GM12878 (cell line): Measurements from ENCODE around the gene DDX23. TPM values are rescaled to one million over a fixed set of nuclear protein-coding genes. Genes with fewer than 3 reads are reported as not detected.

ENCODE experiments used
- ATAC-seq: fragments of 200-7000 bp; cut with Tn5 transposase; 3 replicates; pipeline ENCODE4 v1.9.1; 2020; ENCODE audit warnings: mild to moderate bottlenecking, moderate library complexity
- BruUV-seq: library from RNA; stranded (reverse); fragments of 400-500 nt; replicated peaks from 2 replicates; lab custom pipeline; 2021; lab: Mats Ljungman, UMichigan
- CTCF ChIA-PET: fragments of 300-600 bp; sonication (Branson Sonifier 250); formaldehyde crosslinking; extraction: SDS; loops from one replicate; lab custom pipeline; 2021; ENCODE audit warnings: inconsistent platforms; lab: Yijun Ruan, JAX
- POLR2A ChIA-PET: fragments of 350-600 bp; formaldehyde crosslinking; extraction: SDS; loops from one replicate; lab custom pipeline; 2021; ENCODE audit warnings: inconsistent platforms; lab: Charles Lee
- RAD21 ChIA-PET: fragments of 300-600 bp; sonication (Branson Sonifier 250); formaldehyde crosslinking; loops from one replicate; lab custom pipeline; 2023; ENCODE audit warnings: antibody characterized with exemption; ENCODE audit not compliant: unreplicated experiment; lab: Charles Lee
- SMC1A ChIA-PET: fragments of 300-600 bp; sonication (Branson Sonifier 250); formaldehyde crosslinking; loops from one replicate; lab custom pipeline; 2023; ENCODE audit not compliant: unreplicated experiment, uncharacterized antibody; lab: Charles Lee
- DNase-seq: peaks from one replicate; pipeline ENCODE4 v3.0.0-alpha.2; 2011; ENCODE audit warnings: low read depth, low spot score
- FAIRE-seq: peaks from 3 replicates; lab custom pipeline; 2011; peaks lifted over from hg19 to GRCh38; lab: Jason Lieb, UNC
- H2AFZ ChIP-seq: 2 replicates; pipeline ENCODE4 v1.6.0; 2011; ENCODE audit warnings: low read depth, low read length, control low read depth; ENCODE audit not compliant: control insufficient read depth
- H3K27ac ChIP-seq: 2 replicates; pipeline ENCODE4 v1.5.1; 2011; ENCODE audit warnings: control low read depth; ENCODE audit not compliant: control insufficient read depth, insufficient read depth
- H3K27me3 ChIP-seq, 2 experiments: replicated peaks in 1 of 2; 2 replicates each; pipeline versions ENCODE4 v1.6.0 to v1.6.1; 2011; ENCODE audit warnings: low read length in 1 of 2; ENCODE audit not compliant: control insufficient read depth in 2 of 2, insufficient read depth in 2 of 2
- H3K36me3 ChIP-seq, 2 experiments: 2 replicates each; pipeline ENCODE4 v1.5.1; 2011; ENCODE audit warnings: low read length in 1 of 2; ENCODE audit not compliant: control insufficient read depth in 2 of 2, insufficient read depth in 2 of 2
- H3K4me1 ChIP-seq: 2 replicates; pipeline ENCODE4 v1.6.1; 2011; ENCODE audit warnings: mild to moderate bottlenecking, low read length, moderate library complexity, mixed read lengths; ENCODE audit not compliant: control insufficient read depth, insufficient read depth
- H3K4me2 ChIP-seq: 2 replicates; pipeline ENCODE4 v1.6.0; 2011; ENCODE audit warnings: control low read depth; ENCODE audit not compliant: control insufficient read depth, insufficient read depth
- H3K4me3 ChIP-seq: fragments of 200-600 bp; sonication (generic); 2 replicates; pipeline ENCODE4 v1.5.1; 2016
- H3K79me2 ChIP-seq: 2 replicates; pipeline ENCODE4 v1.6.0; 2011; ENCODE audit warnings: low read length; ENCODE audit not compliant: control insufficient read depth, insufficient read depth
- H3K9ac ChIP-seq: 2 replicates; pipeline ENCODE4 v1.8.0; 2011; ENCODE audit warnings: low read length, control low read depth, mixed read lengths; ENCODE audit not compliant: control insufficient read depth, insufficient read depth
- H3K9me3 ChIP-seq: replicated peaks from 3 replicates; pipeline ENCODE4 v1.5.1; 2011; ENCODE audit warnings: mild to moderate bottlenecking, low read length; ENCODE audit not compliant: control insufficient read depth, insufficient read depth
- H4K20me1 ChIP-seq: 2 replicates; pipeline ENCODE4 v1.6.0; 2011; ENCODE audit not compliant: control insufficient read depth, insufficient read depth
- ATF7 ChIP-seq: fragments of 450-650 bp; IDR thresholded peaks from 2 replicates; pipeline ENCODE4 v1.6.1; 2016; ENCODE audit warnings: low read depth, mild to moderate bottlenecking
- CEBPB ChIP-seq, 2 experiments: fragments of 150-350 bp in 1 of 2; IDR thresholded peaks; 2 replicates each; pipeline ENCODE4 v1.6.1; 2012 to 2014; ENCODE audit warnings: low read depth in 2 of 2, low read length in 2 of 2, borderline replicate concordance in 1 of 2, inconsistent platforms in 1 of 2
- EED ChIP-seq: sonication (generic); IDR thresholded peaks from 2 replicates; pipeline ENCODE4 v1.6.1; 2016; ENCODE audit warnings: antibody characterized with exemption, low read depth
- FOXM1 ChIP-seq: IDR thresholded peaks from 2 replicates; pipeline ENCODE4 v1.6.1; 2012; ENCODE audit warnings: low read depth, mild to moderate bottlenecking, inconsistent platforms, low read length, moderate library complexity
- LARP7 ChIP-seq: fragments of 450-650 bp; IDR thresholded peaks from 2 replicates; pipeline ENCODE4 v1.6.1; 2017; ENCODE audit warnings: mild to moderate bottlenecking
- NFIC ChIP-seq: IDR thresholded peaks from 2 replicates; pipeline ENCODE4 v1.6.1; 2012; ENCODE audit warnings: low read depth, mild to moderate bottlenecking, inconsistent platforms, low read length, moderate library complexity
- NFXL1 ChIP-seq: fragments of 450-650 bp; IDR thresholded peaks from 2 replicates; pipeline ENCODE4 v1.6.1; 2017; ENCODE audit warnings: antibody characterized with exemption, mild to moderate bottlenecking, borderline replicate concordance
- NFYB ChIP-seq: IDR thresholded peaks from 2 replicates; pipeline ENCODE4 v1.6.1; 2011; ENCODE audit warnings: low read depth, mild to moderate bottlenecking, low read length, improper control_type of control experiment, moderate library complexity; ENCODE audit not compliant: insufficient read depth
- PAX8 ChIP-seq: fragments of 450-650 bp; IDR thresholded peaks from 2 replicates; pipeline ENCODE4 v1.6.1; 2017; ENCODE audit warnings: mild to moderate bottlenecking, moderate library complexity
- POLR2AphosphoS5 ChIP-seq: IDR thresholded peaks from 2 replicates; pipeline ENCODE4 v1.6.1; 2011; ENCODE audit warnings: mild to moderate bottlenecking, low read length, inconsistent platforms
- RBBP5 ChIP-seq: fragments of 200-600 bp; sonication (generic); conservative IDR thresholded peaks from 2 replicates; pipeline ENCODE4 v1.6.1; 2016
- RCOR1 ChIP-seq: conservative IDR thresholded peaks from 2 replicates; pipeline ENCODE4 v1.6.1; 2012; ENCODE audit warnings: low read depth, low read length, improper control_type of control experiment
- RELA ChIP-seq: fragments of 450-650 bp; IDR thresholded peaks from 2 replicates; pipeline ENCODE4 v1.8.0; 2014; ENCODE audit warnings: borderline replicate concordance; ENCODE audit not compliant: partially characterized antibody
- WRNIP1 ChIP-seq: IDR thresholded peaks from 2 replicates; pipeline ENCODE4 v1.6.1; 2011; ENCODE audit warnings: low read depth, low read length, improper control_type of control experiment, borderline replicate concordance
- ZNF24 ChIP-seq: fragments of 450-650 bp; IDR thresholded peaks from 2 replicates; pipeline ENCODE4 v1.6.1; 2017; ENCODE audit warnings: antibody characterized with exemption, mild to moderate bottlenecking
- ZNF384 ChIP-seq: IDR thresholded peaks from 2 replicates; pipeline ENCODE4 v1.6.1; 2012; ENCODE audit warnings: low read depth, mild to moderate bottlenecking, low read length, improper control_type of control experiment, borderline replicate concordance
- ZZZ3 ChIP-seq: IDR thresholded peaks from 2 replicates; pipeline ENCODE4 v1.6.1; 2011; ENCODE audit warnings: low read depth; ENCODE audit not compliant: control insufficient read depth, insufficient read length
- WGBS: methylation state at CpG from one replicate; pipeline ENCODE4 v1.1.6; 2016; ENCODE audit warnings: low lambda C conversion rate; ENCODE audit not compliant: insufficient replicate concordance, insufficient coverage; ENCODE audit errors: missing lambda C conversion rate; 5-methylcytosine and 5-hydroxymethylcytosine counted together
- in situ Hi-C: fragments of 300-500 bp; cut with MboI; formaldehyde crosslinking; loops from 9 replicates; pipeline ENCODE4 v1.14.3; 2018; ENCODE audit warnings: mixed read lengths
- intact Hi-C: fragments of 100-400 bp; cut with micrococcal nuclease; formaldehyde crosslinking; loops from one replicate; pipeline ENCODE4 v1.14.2; 2022; ENCODE audit not compliant: unreplicated experiment
- polyA plus RNA-seq, 11 experiments: library from polyadenylated mRNA; depleted of rRNA in 4 of 11; unstranded in 6 of 11; stranded (reverse) in 5 of 11; fragments of >200 nt; fragmentation: Nextera tagmentation in 4 of 11; fragmentation: Illumina TruSeq in 1 of 11; extraction: Ambion mirVana in 4 of 11; extraction: Trizol in 1 of 11; gene quantifications; 1 replicate in 1 of 11; 2 replicates in 10 of 11; pipeline versions ENCODE4 v1.2.1 to v1.2.3, GENCODE V29; 2011 to 2016; ENCODE audit warnings: inconsistent platforms in 2 of 11, missing spikeins in 2 of 11, low read depth in 1 of 11
- total RNA-seq, 4 experiments: library from RNA; depleted of rRNA in 3 of 4; stranded (reverse); fragments of >200 nt in 3 of 4; fragmentation: Illumina TruSeq in 1 of 4; extraction: Trizol in 1 of 4; gene quantifications; 2 replicates each; pipeline versions ENCODE4 v1.2.1 to v1.2.3, GENCODE V29; 2013 to 2021
- TF ChIP-seq, protein P1 (sequence below), 3 experiments: IDR thresholded peaks in 2 of 3; conservative IDR thresholded peaks in 1 of 3; 2 replicates each; pipeline ENCODE4 v1.5.1; 2011; ENCODE audit warnings: low read depth in 3 of 3, low read length in 3 of 3, mild to moderate bottlenecking in 3 of 3, control low read depth in 2 of 3, moderate library complexity in 2 of 3, inconsistent platforms in 1 of 3, mixed read lengths in 1 of 3; ENCODE audit not compliant: control insufficient read depth in 2 of 3, insufficient read depth in 1 of 3; ENCODE audit errors: extremely low read depth in 1 of 3
- TF ChIP-seq, protein P2 (sequence below): IDR thresholded peaks from 2 replicates; pipeline ENCODE4 v1.6.1; 2011; ENCODE audit warnings: borderline replicate concordance, low read depth, mild to moderate bottlenecking, moderate library complexity, low read length; ENCODE audit not compliant: insufficient read depth, poor library complexity, severe bottlenecking

The DDX23 gene
- total and polyA plus RNA-seq, 10 of the 15 experiments (the other 5 are each of a cell fraction or from before 2014, with no cell fraction given) = 25.8 to 107 (median 77.4) TPM

DNA sequence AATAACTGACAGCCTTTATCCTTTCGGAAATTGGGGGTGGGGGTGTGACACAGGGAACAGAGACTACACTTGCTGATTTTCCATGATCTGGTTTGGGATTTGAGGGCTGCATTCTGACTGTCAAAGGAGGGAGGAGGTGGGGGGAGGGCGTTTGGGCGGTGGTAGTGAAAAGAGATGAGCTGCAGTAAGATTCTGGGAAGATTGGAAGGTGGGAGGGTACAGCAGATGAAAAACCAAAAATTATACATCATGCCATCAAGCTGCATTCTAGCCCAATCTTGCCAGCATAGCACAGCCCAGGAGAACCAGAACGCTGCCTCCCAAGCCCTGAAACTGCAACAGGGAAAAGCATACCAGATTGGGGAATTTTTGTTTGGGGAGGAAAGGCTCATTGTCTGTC, 11.3 kb upstream of the DDX23 start:
- SMC1A ChIA-PET = interaction anchor here (10.6 kb wide), 1 partner anchor 11 kb away, joined by 79 read pairs; the partner anchor contains the start of gene DDX23
- intact Hi-C loops = no loop called here
- WGBS = 76% methylated on average over 4 of the region's 4 CpGs

GRCh38 chr12:48862760-48863159, 10.8 kb upstream of the DDX23 start:
- RAD21 ChIA-PET = interaction anchor here (1.0 kb wide), 1 partner anchor 10 kb away, joined by 3 read pairs; no protein-coding TSS in a partner anchor
- no peak for TF ChIP-seq ZZZ3
- TF ChIP-seq, protein P1, sequence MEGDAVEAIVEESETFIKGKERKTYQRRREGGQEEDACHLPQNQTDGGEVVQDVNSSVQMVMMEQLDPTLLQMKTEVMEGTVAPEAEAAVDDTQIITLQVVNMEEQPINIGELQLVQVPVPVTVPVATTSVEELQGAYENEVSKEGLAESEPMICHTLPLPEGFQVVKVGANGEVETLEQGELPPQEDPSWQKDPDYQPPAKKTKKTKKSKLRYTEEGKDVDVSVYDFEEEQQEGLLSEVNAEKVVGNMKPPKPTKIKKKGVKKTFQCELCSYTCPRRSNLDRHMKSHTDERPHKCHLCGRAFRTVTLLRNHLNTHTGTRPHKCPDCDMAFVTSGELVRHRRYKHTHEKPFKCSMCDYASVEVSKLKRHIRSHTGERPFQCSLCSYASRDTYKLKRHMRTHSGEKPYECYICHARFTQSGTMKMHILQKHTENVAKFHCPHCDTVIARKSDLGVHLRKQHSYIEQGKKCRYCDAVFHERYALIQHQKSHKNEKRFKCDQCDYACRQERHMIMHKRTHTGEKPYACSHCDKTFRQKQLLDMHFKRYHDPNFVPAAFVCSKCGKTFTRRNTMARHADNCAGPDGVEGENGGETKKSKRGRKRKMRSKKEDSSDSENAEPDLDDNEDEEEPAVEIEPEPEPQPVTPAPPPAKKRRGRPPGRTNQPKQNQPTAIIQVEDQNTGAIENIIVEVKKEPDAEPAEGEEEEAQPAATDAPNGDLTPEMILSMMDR (IDR thresholded peaks at IDR 0.05 in 2 of 3, conservative IDR thresholded peaks at IDR 0.05 in 1 of 3; ENCODE audit: control insufficient read depth in 2 of 3, extremely low read depth in 1 of 3, insufficient read depth in 1 of 3, low read depth in 3 of 3, low read length in 3 of 3) = no peak
- TF ChIP-seq RBBP5 = no peak
- TF ChIP-seq WRNIP1 = no peak
- TF ChIP-seq CEBPB (IDR thresholded peaks at IDR 0.05; ENCODE audit: borderline replicate concordance in 1 of 2, low read depth in 2 of 2, low read length in 2 of 2) = no peak
- no peak for TF ChIP-seq PAX8
- no peak for TF ChIP-seq NFYB
- TF ChIP-seq, protein P2, sequence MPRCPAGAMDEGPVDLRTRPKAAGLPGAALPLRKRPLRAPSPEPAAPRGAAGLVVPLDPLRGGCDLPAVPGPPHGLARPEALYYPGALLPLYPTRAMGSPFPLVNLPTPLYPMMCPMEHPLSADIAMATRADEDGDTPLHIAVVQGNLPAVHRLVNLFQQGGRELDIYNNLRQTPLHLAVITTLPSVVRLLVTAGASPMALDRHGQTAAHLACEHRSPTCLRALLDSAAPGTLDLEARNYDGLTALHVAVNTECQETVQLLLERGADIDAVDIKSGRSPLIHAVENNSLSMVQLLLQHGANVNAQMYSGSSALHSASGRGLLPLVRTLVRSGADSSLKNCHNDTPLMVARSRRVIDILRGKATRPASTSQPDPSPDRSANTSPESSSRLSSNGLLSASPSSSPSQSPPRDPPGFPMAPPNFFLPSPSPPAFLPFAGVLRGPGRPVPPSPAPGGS = no peak
- no peak for TF ChIP-seq ATF7

More for the DNA sequence above, 11.3 kb upstream of the DDX23 start:
- Histone ChIP-seq H3K4me3 (no peak overlapping the region), H3K27me3 (no peaks in the 10 kb centered on the region), H3K9me3 (no peaks in the 10 kb centered on the region), H3K27ac (no peak overlapping the region), H3K79me2 (peaks cover 6% of the 10 kb centered on the region), H3K4me1 (peaks cover 12% of the 10 kb centered on the region), H4K20me1 (no peaks in the 10 kb centered on the region), H3K9ac (no peak overlapping the region)
- POLR2A ChIA-PET = interaction anchor here (2.8 to 5.0 kb wide), 3 partner anchors 9 to 39 kb away, joined by 8 to 52 read pairs (median 36); partner anchors contain the start of gene DDX23
- FAIRE-seq = no peak
- no peak for DNase-seq
- RAD21 ChIA-PET = interaction anchor here (1.8 to 3.4 kb wide), 2 partner anchors 10 to 125 kb away, joined by 4 to 42 read pairs; partner anchors contain the start of gene DDX23
- in situ Hi-C loops = no loop called here
- no TSS peak for BruUV-seq
- ATAC-seq = no peak
- CTCF ChIA-PET = interaction anchor here (9.6 to 9.9 kb wide), 2 partner anchors 10 to 27 kb away, joined by 75 to 135 read pairs; partner anchors contain the start of gene DDX23
- TF ChIP-seq RCOR1 (no peak), ZNF24 (no peak), ZNF384 (no peak), POLR2AphosphoS5 (no peak), LARP7 (no peak), RELA (no peak), FOXM1 (no peak), EED (no peak), NFXL1 (no peak), NFIC (no peak)
- TF ChIP-seq, all 136 proteins: peak for 0
- Histone ChIP-seq H2AFZ (no peak overlapping the region), H3K36me3 (peaks cover 0 to 3% of the 10 kb centered on the region in 2 experiments; a peak in 2 of 4 replicates), H3K4me2 (no peak overlapping the region)

More at GRCh38 chr12:48862760-48863159, 10.8 kb upstream of the DDX23 start:
- H3K4me2 ChIP-seq = no peak overlapping the region
- H3K4me1 ChIP-seq = peaks cover 12% of the 10 kb centered on the region
- peaks cover 6% of the 10 kb centered on the region for H3K79me2 ChIP-seq
- DNase-seq (no peak), ATAC-seq (no peak), FAIRE-seq (no peak)
- peaks cover 0 to 3% of the 10 kb centered on the region in 2 experiments; a peak in 2 of 4 replicates for H3K36me3 ChIP-seq
- POLR2A ChIA-PET = interaction anchor here (1.4 to 2.8 kb wide), 2 partner anchors 10 kb away, joined by 3 to 8 read pairs; no protein-coding TSS in a partner anchor
- H3K9ac ChIP-seq = no peak overlapping the region
- no peak overlapping the region for H3K27ac ChIP-seq
- 71% methylated on average over 5 of the region's 5 CpGs for WGBS
- H3K4me3 ChIP-seq = no peak overlapping the region
- no TSS peak for BruUV-seq
- no peak overlapping the region for H2AFZ ChIP-seq
- H3K9me3 ChIP-seq = no peaks in the 10 kb centered on the region
- no peaks in the 10 kb centered on the region for H3K27me3 ChIP-seq
- CTCF ChIA-PET = interaction anchor here (0.8 to 9.9 kb wide), 3 partner anchors 9 to 39 kb away, joined by 3 to 135 read pairs (median 75); partner anchors contain the start of gene DDX23
- intact Hi-C loops = no loop called here
- no peaks in the 10 kb centered on the region for H4K20me1 ChIP-seq
- SMC1A ChIA-PET = interaction anchor here (10.6 kb wide), 1 partner anchor 11 kb away, joined by 79 read pairs; the partner anchor contains the start of gene DDX23
- in situ Hi-C loops = no loop called here
